ENCODE results near the gene FLRT2. TPM values are rescaled to one million over a fixed set of nuclear protein-coding genes. Genes with fewer than 3 reads are reported as not detected.

The FLRT2 gene
- total RNA-seq, 1 experiment from 2014 or later: 0.07 TPM

GRCh38 chr14:85482552-85482951, 47.4 kb upstream of the FLRT2 start:
- no peaks in the 10 kb centered on the region for H4K20me1 ChIP-seq (ENCODE audit: low read length)
- TF ChIP-seq CTCF (conservative IDR thresholded peaks at IDR 0.05; ENCODE audit: low read depth, low read length) (no peak), EZH2 (IDR thresholded peaks at IDR 0.05; ENCODE audit: low read length, unreplicated experiment) (no peak), EZH2phosphoT487 (IDR thresholded peaks at IDR 0.05; ENCODE audit: borderline replicate concordance, low read length) (no peak)
- ATAC-seq (no peak), DNase-seq (no peak)
- no peak overlapping the region for H3K4me3 ChIP-seq (ENCODE audit: low read length)
- H3K4me2 ChIP-seq (ENCODE audit: low read length): no peak overlapping the region
- H3K36me3 ChIP-seq (ENCODE audit: low read depth, low read length): no peaks in the 10 kb centered on the region
- ChIA-PET POLR2A (ENCODE audit: unreplicated experiment) (no interaction called here), CTCF (no interaction called here)
- H2AFZ ChIP-seq (ENCODE audit: low read length): no peak overlapping the region
- H3F3A ChIP-seq (ENCODE audit: low read length, unreplicated experiment): no peaks in the 10 kb centered on the region
- H3K9me3 ChIP-seq (ENCODE audit: low read length): 0 out of 2 replicates have a peak, but pooled peaks cover 7% of the 10 kb centered on the region
- no peak overlapping the region for H3K9ac ChIP-seq (ENCODE audit: low read length)
- intact Hi-C loops (cut with micrococcal nuclease): no loop called here
- H3K9me2 ChIP-seq (replicated peaks; ENCODE audit: low read length): no peaks in the 10 kb centered on the region
- no peaks in the 10 kb centered on the region for H3K27me3 ChIP-seq (ENCODE audit: low read length)
- H3K4me1 ChIP-seq (ENCODE audit: insufficient read depth, low read length): no peaks in the 10 kb centered on the region
- no TSS peak for BruUV-seq (replicated peaks)
- no peak overlapping the region for H3K27ac ChIP-seq (ENCODE audit: low read length)
- no peaks in the 10 kb centered on the region for H3K79me2 ChIP-seq (ENCODE audit: low read length)

- Histone ChIP-seq H3K4me1 (ENCODE audit: insufficient read depth, low read length) (no peaks in the 10 kb centered on the region), H3K27ac (ENCODE audit: low read length) (no peak overlapping the region), H3K27me3 (ENCODE audit: low read length) (no peaks in the 10 kb centered on the region), H2AFZ (ENCODE audit: low read length) (no peak overlapping the region), H3K9me3 (ENCODE audit: low read length) (0 out of 2 replicates have a peak, but pooled peaks cover 7% of the 10 kb centered on the region), H3K9ac (ENCODE audit: low read length) (no peak overlapping the region), H3F3A (ENCODE audit: low read length, unreplicated experiment) (no peaks in the 10 kb centered on the region), H4K20me1 (ENCODE audit: low read length) (no peaks in the 10 kb centered on the region), H3K4me2 (ENCODE audit: low read length) (no peak overlapping the region), H3K79me2 (ENCODE audit: low read length) (no peaks in the 10 kb centered on the region), H3K4me3 (ENCODE audit: low read length) (no peak overlapping the region), H3K9me2 (replicated peaks; ENCODE audit: low read length) (no peaks in the 10 kb centered on the region), H3K36me3 (ENCODE audit: low read depth, low read length) (no peaks in the 10 kb centered on the region)
- DNase-seq (no peak), ATAC-seq (no peak)
- intact Hi-C loops (cut with micrococcal nuclease): no loop called here
- CTCF ChIA-PET: no interaction called here
- no TSS peak for BruUV-seq (replicated peaks)
- no peak for TF ChIP-seq EZH2 (IDR thresholded peaks at IDR 0.05; ENCODE audit: low read length, unreplicated experiment)
- TF ChIP-seq EZH2phosphoT487 (IDR thresholded peaks at IDR 0.05; ENCODE audit: borderline replicate concordance, low read length): no peak
- no peak for TF ChIP-seq CTCF (conservative IDR thresholded peaks at IDR 0.05; ENCODE audit: low read depth, low read length)
- POLR2A ChIA-PET (ENCODE audit: unreplicated experiment): no interaction called here
Observed at GRCh38 chr14:85483037-85483436, 46.9 kb upstream of the FLRT2 start.

DNA sequence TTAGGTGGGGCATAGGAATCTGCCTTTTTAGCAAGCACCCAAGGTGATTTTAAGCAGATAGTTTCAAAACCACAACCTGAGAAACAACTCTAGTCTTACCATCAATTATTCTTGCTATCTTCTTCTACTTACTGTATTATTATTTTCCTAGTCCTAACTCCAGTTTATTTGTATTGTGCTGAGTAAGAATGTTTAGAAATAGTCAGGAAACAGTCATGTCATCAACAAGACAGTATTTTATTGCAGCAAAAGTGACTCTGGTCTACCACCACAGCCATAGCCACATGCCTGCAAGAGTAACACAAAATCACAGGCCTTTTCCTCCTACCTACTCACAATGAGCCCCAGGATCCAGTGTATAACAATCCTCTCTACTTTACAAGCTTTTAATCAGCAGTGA, 46.3 kb upstream of the FLRT2 start:
- Histone ChIP-seq H3K36me3 (ENCODE audit: low read depth, low read length) (no peaks in the 10 kb centered on the region), H3F3A (ENCODE audit: low read length, unreplicated experiment) (no peaks in the 10 kb centered on the region), H3K27ac (ENCODE audit: low read length) (no peak overlapping the region), H3K27me3 (ENCODE audit: low read length) (no peaks in the 10 kb centered on the region), H3K4me3 (ENCODE audit: low read length) (no peak overlapping the region), H4K20me1 (ENCODE audit: low read length) (no peaks in the 10 kb centered on the region), H2AFZ (ENCODE audit: low read length) (no peak overlapping the region), H3K4me1 (ENCODE audit: insufficient read depth, low read length) (no peaks in the 10 kb centered on the region), H3K9me3 (ENCODE audit: low read length) (0 out of 2 replicates have a peak, but pooled peaks cover 9% of the 10 kb centered on the region), H3K79me2 (ENCODE audit: low read length) (no peaks in the 10 kb centered on the region), H3K9ac (ENCODE audit: low read length) (no peak overlapping the region), H3K9me2 (replicated peaks; ENCODE audit: low read length) (no peaks in the 10 kb centered on the region), H3K4me2 (ENCODE audit: low read length) (no peak overlapping the region)
- POLR2A ChIA-PET (ENCODE audit: unreplicated experiment): no interaction called here
- ATAC-seq: no peak
- no peak for DNase-seq
- CTCF ChIA-PET: no interaction called here
- intact Hi-C loops (cut with micrococcal nuclease): no loop called here
- no TSS peak for BruUV-seq (replicated peaks)
- TF ChIP-seq EZH2phosphoT487 (IDR thresholded peaks at IDR 0.05; ENCODE audit: borderline replicate concordance, low read length): no peak
- TF ChIP-seq CTCF (conservative IDR thresholded peaks at IDR 0.05; ENCODE audit: low read depth, low read length): no peak
- TF ChIP-seq EZH2 (IDR thresholded peaks at IDR 0.05; ENCODE audit: low read length, unreplicated experiment): no peak

All from PC-3 (cell line).